Panc1 (cell line): ENCODE measurements around the gene RASGEF1B. TPM values are rescaled to one million over a fixed set of nuclear protein-coding genes. Genes with fewer than 3 reads are reported as not detected.

Source experiments
- ATAC-seq: fragments of 200-7000 bp; cut with Tn5 transposase; 2 replicates; pipeline ENCODE4 v1.9.1; 2020; ENCODE audit warnings: mild to moderate bottlenecking, moderate library complexity
- BruUV-seq: library from RNA; stranded (reverse); fragments of 400-500 nt; replicated peaks from 2 replicates; lab custom pipeline; 2021; lab: Mats Ljungman, UMichigan
- CTCF ChIA-PET: fragments of 300-600 bp; sonication (Branson Sonifier 250); formaldehyde crosslinking; loops from one replicate; lab custom pipeline; 2022; ENCODE audit warnings: antibody characterized with exemption; lab: Charles Lee
- POLR2A ChIA-PET: fragments of 300-600 bp; sonication (Branson Sonifier 250); formaldehyde crosslinking; loops from one replicate; lab custom pipeline; 2022; ENCODE audit warnings: antibody characterized with exemption; lab: Charles Lee
- DNase-seq: peaks from one replicate; pipeline ENCODE4 v3.0.0-alpha.2; 2010; ENCODE audit warnings: low read depth, low spot score
- H3K27ac ChIP-seq: 2 replicates; pipeline ENCODE4 v1.5.1; 2011; ENCODE audit warnings: mild to moderate bottlenecking, low read length, inconsistent platforms
- H3K27me3 ChIP-seq: fragments of 200-500 bp; sonication (Bioruptor generic); 2 replicates; pipeline ENCODE4 v1.6.0; 2014; ENCODE audit warnings: low read length, inconsistent platforms; ENCODE audit not compliant: control insufficient read depth, insufficient read depth
- H3K36me3 ChIP-seq: fragments of 200-500 bp; sonication (Bioruptor generic); 2 replicates; pipeline ENCODE4 v1.5.1; 2014; ENCODE audit warnings: inconsistent platforms, mild to moderate bottlenecking, low read length, moderate library complexity; ENCODE audit not compliant: control insufficient read depth, insufficient read depth
- H3K4me1 ChIP-seq: 2 replicates; pipeline ENCODE4 v1.5.1; 2011; ENCODE audit warnings: inconsistent platforms, mild to moderate bottlenecking, low read length, moderate library complexity; ENCODE audit not compliant: control insufficient read depth, insufficient read depth
- H3K4me3 ChIP-seq, 2 experiments: 2 replicates each; pipeline ENCODE4 v1.5.1; 2011 to 2012; ENCODE audit warnings: low read depth in 2 of 2, low read length in 2 of 2, mild to moderate bottlenecking in 2 of 2, inconsistent platforms in 1 of 2, moderate library complexity in 1 of 2
- H3K9me3 ChIP-seq: fragments of 200-500 bp; sonication (Bioruptor generic); 2 replicates; pipeline ENCODE4 v1.5.1; 2014; ENCODE audit warnings: low read depth, mild to moderate bottlenecking, inconsistent platforms, low read length, moderate library complexity; ENCODE audit not compliant: control insufficient read depth, insufficient read depth
- POLR2AphosphoS5 ChIP-seq: IDR thresholded peaks from 2 replicates; pipeline ENCODE4 v1.6.1; 2012; ENCODE audit warnings: mild to moderate bottlenecking, low read depth, low read length, moderate library complexity
- SIN3A ChIP-seq: IDR thresholded peaks from 2 replicates; pipeline ENCODE4 v1.6.1; 2012; ENCODE audit warnings: low read depth, mild to moderate bottlenecking, low read length, moderate library complexity, borderline replicate concordance; ENCODE audit not compliant: insufficient read depth
- TCF7L2 ChIP-seq: IDR thresholded peaks from 2 replicates; pipeline ENCODE4 v1.6.1; 2011; ENCODE audit warnings: mild to moderate bottlenecking, low read depth, low read length, inconsistent platforms
- in situ Hi-C: cut with HindIII; loops from 2 replicates; pipeline ENCODE4 v1.10.0; 2016; ENCODE audit warnings: low sequenced_read_pairs, low pct_unique_long_range_greater_than_20kb
- intact Hi-C: fragments of 100-400 bp; cut with micrococcal nuclease; formaldehyde crosslinking; loops from one replicate; pipeline ENCODE4 v1.10.0; 2022; ENCODE audit not compliant: unreplicated experiment
- total RNA-seq: library from RNA; stranded (reverse); gene quantifications from one replicate; pipeline ENCODE4 v1.2.1, GENCODE V29; 2021; ENCODE audit not compliant: unreplicated experiment
- TF ChIP-seq, protein P1 (sequence below), 2 experiments: IDR thresholded peaks; 2 replicates each; pipeline ENCODE4 v1.6.1; 2011 to 2012; ENCODE audit warnings: low read depth in 2 of 2, control low read depth in 1 of 2, low read length in 1 of 2, mild to moderate bottlenecking in 1 of 2, moderate library complexity in 1 of 2; ENCODE audit not compliant: insufficient read depth in 1 of 2
- TF ChIP-seq, protein P2 (sequence below): fragments of 450-650 bp; IDR thresholded peaks from 2 replicates; pipeline ENCODE4 v1.5.1; 2017; ENCODE audit warnings: mild to moderate bottlenecking

Gene RASGEF1B
- total RNA-seq, 1 experiment from 2014 or later, result not detected

DNA sequence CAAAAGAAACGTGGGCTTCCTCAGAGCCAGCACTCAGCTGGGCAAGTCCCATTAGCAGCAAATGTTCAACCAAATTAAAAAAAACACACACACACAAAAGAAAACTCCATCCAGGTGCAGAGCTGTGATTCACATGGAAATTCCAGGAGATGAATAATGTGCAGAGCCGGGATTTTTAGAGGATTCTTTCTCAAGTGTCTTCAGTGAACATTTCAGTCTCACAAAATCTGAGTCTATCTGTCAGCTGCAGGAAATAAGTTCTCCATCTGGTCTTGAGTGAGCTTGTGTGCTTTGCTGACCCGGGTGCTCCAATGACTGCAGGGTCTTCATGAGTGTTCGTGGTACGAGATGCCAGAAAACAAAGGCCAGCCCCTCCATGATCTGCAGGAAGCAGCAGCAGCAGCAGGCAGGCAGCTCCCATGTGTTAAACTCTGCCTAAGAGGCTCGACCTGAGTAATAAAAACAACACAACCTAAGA, 44.3 kb downstream of the RASGEF1B start:
- ATAC-seq (no peak), DNase-seq (no peak)

DNA sequence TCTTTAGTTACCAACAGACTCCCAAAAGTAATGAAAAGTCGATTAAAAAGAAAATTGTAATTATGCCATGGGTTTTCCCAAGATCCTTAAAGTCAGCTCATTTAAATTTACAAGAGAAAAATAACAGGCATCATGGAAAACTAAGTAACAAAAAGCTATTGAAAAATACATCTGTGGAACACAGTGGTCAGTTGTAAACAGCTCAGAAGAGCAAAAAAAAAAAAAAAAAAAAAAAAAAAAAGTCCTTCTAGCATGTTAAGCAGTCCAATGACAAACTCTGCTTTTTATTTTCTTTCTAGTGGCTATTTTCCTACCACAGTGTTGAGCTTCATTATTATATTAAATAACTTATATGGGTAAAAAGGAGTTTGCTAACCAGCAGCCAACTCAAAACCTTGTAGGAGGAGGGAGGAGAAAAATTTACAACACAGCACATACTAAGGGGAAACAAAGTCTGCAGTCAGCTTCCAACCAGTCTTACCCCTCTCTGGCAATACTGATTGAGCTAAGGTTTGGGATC, 44.9 kb downstream of the RASGEF1B start:
- intact Hi-C loops (no loop called here), in situ Hi-C loops (no loop called here)
- no peaks in the 10 kb centered on the region for H3K4me1 ChIP-seq
- no peaks in the 10 kb centered on the region for H3K9me3 ChIP-seq
- no peaks in the 10 kb centered on the region for H3K36me3 ChIP-seq
- ATAC-seq (no peak), DNase-seq (no peak)
- POLR2A ChIA-PET, result no interaction called here
- H3K27me3 ChIP-seq, result no peaks in the 10 kb centered on the region
- H3K27ac ChIP-seq, result no peak overlapping the region
- CTCF ChIA-PET, result interaction anchor here (0.7 kb wide), 1 partner anchor 858 kb away, joined by 12 read pairs; no protein-coding TSS in a partner anchor
- H3K4me3 ChIP-seq, result no peak overlapping the region
- BruUV-seq, result no TSS peak
- TF ChIP-seq, protein P1, sequence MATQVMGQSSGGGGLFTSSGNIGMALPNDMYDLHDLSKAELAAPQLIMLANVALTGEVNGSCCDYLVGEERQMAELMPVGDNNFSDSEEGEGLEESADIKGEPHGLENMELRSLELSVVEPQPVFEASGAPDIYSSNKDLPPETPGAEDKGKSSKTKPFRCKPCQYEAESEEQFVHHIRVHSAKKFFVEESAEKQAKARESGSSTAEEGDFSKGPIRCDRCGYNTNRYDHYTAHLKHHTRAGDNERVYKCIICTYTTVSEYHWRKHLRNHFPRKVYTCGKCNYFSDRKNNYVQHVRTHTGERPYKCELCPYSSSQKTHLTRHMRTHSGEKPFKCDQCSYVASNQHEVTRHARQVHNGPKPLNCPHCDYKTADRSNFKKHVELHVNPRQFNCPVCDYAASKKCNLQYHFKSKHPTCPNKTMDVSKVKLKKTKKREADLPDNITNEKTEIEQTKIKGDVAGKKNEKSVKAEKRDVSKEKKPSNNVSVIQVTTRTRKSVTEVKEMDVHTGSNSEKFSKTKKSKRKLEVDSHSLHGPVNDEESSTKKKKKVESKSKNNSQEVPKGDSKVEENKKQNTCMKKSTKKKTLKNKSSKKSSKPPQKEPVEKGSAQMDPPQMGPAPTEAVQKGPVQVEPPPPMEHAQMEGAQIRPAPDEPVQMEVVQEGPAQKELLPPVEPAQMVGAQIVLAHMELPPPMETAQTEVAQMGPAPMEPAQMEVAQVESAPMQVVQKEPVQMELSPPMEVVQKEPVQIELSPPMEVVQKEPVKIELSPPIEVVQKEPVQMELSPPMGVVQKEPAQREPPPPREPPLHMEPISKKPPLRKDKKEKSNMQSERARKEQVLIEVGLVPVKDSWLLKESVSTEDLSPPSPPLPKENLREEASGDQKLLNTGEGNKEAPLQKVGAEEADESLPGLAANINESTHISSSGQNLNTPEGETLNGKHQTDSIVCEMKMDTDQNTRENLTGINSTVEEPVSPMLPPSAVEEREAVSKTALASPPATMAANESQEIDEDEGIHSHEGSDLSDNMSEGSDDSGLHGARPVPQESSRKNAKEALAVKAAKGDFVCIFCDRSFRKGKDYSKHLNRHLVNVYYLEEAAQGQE (IDR thresholded peaks at IDR 0.05; ENCODE audit: insufficient read depth in 1 of 2, low read depth in 2 of 2, low read length in 1 of 2), result no peak

More for the DNA sequence above, 44.3 kb downstream of the RASGEF1B start:
- CTCF ChIA-PET, result no interaction called here
- H3K4me3 ChIP-seq, result no peak overlapping the region
- intact Hi-C loops (no loop called here), in situ Hi-C loops (no loop called here)
- no peak overlapping the region for H3K27ac ChIP-seq
- BruUV-seq, result no TSS peak
- POLR2A ChIA-PET, result no interaction called here
- H3K9me3 ChIP-seq, result no peaks in the 10 kb centered on the region
- no peaks in the 10 kb centered on the region for H3K27me3 ChIP-seq
- no peaks in the 10 kb centered on the region for H3K4me1 ChIP-seq
- H3K36me3 ChIP-seq, result no peaks in the 10 kb centered on the region
- TF ChIP-seq TCF7L2, result no peak
- TF ChIP-seq, protein P1 (IDR thresholded peaks at IDR 0.05; ENCODE audit: insufficient read depth in 1 of 2, low read depth in 2 of 2, low read length in 1 of 2), result no peak
- TF ChIP-seq, protein P2, sequence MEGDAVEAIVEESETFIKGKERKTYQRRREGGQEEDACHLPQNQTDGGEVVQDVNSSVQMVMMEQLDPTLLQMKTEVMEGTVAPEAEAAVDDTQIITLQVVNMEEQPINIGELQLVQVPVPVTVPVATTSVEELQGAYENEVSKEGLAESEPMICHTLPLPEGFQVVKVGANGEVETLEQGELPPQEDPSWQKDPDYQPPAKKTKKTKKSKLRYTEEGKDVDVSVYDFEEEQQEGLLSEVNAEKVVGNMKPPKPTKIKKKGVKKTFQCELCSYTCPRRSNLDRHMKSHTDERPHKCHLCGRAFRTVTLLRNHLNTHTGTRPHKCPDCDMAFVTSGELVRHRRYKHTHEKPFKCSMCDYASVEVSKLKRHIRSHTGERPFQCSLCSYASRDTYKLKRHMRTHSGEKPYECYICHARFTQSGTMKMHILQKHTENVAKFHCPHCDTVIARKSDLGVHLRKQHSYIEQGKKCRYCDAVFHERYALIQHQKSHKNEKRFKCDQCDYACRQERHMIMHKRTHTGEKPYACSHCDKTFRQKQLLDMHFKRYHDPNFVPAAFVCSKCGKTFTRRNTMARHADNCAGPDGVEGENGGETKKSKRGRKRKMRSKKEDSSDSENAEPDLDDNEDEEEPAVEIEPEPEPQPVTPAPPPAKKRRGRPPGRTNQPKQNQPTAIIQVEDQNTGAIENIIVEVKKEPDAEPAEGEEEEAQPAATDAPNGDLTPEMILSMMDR, result no peak
- no peak for TF ChIP-seq SIN3A
- TF ChIP-seq POLR2AphosphoS5, result no peak
